ENCODE measurements around the gene SYCE3.

SYCE3 gene

DNA sequence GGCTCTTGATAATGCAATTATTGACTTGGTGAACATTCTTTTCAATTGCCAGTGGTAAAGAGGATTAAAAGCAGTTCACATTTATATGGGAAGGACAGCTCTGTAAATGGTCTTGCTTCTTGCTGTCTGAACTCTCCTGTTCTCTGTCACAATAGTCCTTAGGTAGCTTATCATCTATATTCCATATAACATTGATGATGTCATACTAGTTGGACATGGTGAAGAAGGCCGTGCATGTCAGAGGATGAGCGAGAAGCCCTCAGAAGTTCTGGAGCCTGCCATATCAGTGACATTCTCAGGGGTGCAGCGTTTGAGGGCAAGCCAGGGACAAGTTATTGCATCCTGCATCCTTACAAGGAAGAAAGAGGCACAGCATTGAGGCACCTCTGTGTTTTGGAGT is 22.5 kb upstream of the SYCE3 start:
- peaks cover under 1% of the 10 kb centered on the region for H3K27me3 Mint-ChIP-seq (ENCODE audit: low read depth)
- peaks cover 11% of the 10 kb centered on the region for H3K4me1 Mint-ChIP-seq (ENCODE audit: low read depth)
- H3K36me3 Mint-ChIP-seq (ENCODE audit: low read depth) = peaks cover 5% of the 10 kb centered on the region
- H3K9me3 Mint-ChIP-seq = no peaks in the 10 kb centered on the region
- no peak overlapping the region for H3K27ac Mint-ChIP-seq
- no peak for DNase-seq (ENCODE audit: low spot score)
- H3K4me3 Mint-ChIP-seq = no peak overlapping the region

DNA sequence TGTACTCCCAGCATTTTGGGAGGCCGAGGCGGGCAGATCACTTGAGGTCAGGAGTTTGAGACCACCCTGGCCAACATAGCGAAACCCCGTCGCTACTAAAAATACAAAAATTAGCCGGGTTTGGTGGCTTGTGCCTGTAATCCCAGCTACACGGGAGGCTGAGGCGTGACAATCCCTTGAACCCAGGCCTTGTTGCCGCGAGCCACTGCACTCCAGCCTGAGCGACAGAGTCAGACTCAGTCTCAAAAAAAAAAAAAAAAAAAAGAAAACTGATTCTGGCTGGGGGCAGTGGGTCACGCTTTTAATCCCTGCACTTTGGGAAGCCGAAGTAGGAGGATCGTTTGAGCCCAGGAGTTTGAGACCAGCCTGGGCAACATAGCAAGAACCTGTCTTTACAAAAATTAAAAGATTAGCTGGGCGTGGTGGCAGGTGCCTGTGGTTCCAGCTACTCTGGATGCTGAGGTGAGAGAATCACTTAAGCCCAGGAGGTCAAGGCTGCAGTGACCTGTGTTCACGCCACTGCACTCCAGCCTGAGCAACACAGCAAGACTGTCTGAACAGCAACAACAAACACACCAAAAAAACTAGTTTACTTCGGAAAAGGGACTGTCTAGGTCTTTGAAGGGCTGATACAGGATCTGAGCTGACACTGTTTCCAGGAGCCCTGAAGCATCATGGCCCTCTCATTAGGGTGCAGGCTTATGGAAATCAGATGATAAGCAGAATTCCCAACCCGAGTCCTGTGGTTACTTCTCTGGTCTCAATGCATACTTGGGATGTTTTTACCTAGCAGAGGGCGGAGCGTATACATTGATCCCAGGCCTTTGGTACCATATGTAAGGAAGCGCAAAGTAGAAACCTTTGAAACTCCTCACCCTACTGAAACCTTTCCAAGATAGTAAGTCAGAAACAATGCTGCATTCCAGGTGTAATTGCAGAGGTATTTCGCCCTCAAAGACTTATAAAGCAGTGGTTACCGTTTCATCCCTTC is 21.7 kb upstream of the SYCE3 start:
- Mint-ChIP-seq H3K27me3 (ENCODE audit: low read depth) (no peaks in the 10 kb centered on the region), H3K9me3 (no peaks in the 10 kb centered on the region), H3K4me1 (ENCODE audit: low read depth) (peaks cover 11% of the 10 kb centered on the region), H3K4me3 (peak overlapping the region; percentile 90), H3K27ac (no peak overlapping the region), H3K36me3 (ENCODE audit: low read depth) (peaks cover 11% of the 10 kb centered on the region)
- no peak for DNase-seq (ENCODE audit: low spot score)

DNA sequence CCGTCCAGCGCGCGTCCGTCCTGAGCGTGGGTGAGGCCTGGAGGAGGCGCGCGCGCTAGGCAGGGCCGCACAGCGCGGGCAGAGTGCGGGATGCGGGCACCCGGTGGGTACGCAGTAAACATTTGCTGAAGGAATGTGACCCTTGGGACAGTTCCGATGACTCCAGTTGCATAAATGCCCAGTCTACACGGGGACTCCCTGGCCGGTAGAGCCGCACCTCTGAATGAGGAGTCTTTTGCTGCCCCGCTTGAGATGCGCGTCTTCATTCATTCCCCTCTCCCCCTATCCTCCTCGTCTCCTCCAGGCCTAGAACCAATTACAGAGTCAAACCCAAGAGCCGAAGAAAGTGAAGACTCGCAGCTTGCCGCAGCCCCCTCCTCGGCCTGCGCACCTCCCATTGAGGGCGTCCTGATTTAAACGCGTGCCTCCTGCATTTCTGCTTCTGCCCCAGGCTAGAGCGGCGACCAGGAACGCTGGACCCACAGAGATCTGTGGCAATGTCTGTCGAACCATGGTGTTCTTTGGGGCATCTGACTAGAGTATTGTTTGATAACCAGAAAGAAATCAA is 20.7 kb upstream of the SYCE3 start:
- DNase-seq (ENCODE audit: low spot score) = no peak
- H3K4me1 Mint-ChIP-seq (ENCODE audit: low read depth) = peaks cover 11% of the 10 kb centered on the region
- H3K27me3 Mint-ChIP-seq (ENCODE audit: low read depth) = no peaks in the 10 kb centered on the region
- peaks cover 14% of the 10 kb centered on the region for H3K36me3 Mint-ChIP-seq (ENCODE audit: low read depth)
- peak overlapping the region; percentile 74 for H3K27ac Mint-ChIP-seq
- no peaks in the 10 kb centered on the region for H3K9me3 Mint-ChIP-seq
- H3K4me3 Mint-ChIP-seq = peak overlapping the region; percentile 90

DNA sequence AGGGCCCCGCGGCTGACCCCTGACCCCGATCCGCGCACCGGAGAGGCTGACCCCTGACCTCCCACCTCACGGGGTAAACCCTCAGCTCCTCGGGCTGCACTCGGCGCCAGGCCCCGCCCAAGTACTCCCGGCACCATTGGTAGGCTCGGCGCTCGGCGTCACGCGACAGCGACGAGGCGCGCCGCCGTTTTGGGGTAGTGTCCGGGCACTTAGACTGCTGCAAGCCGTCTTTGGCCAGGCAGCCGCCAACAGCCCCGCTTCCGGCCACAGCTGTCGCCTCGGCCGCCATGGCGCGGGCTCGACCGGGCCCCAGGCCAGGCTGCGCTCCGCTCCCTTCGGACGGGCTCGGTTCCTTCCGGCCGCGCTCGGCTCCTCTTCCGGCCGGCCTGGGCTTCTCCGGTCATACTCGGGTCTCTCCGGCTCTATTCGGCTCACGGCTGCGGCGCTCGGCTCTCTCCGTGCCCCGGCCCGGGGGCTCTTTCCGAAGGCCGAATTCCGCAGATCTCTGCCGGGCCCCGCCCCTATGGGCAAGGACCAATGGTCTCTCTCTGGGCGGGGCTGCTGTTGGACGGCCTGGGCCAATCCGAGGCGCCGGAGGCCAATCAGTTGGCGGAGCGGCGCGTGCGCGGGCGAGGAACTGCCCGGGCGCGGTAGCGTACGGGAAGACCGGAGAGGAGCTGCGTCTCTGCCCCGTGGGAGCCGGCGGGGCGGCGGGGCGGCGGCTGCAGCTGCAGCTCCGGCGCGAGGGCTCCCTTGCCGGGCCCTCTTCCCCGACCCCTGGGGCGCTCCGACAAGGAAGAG is 20.0 kb upstream of the SYCE3 start, which contains the start of gene CHKB:
Gene CHKB, minus strand, starts transcription at position 357 of the 801 bp plus-strand sequence. Its CDS starts 68 bp downstream, at position 289.
- H3K9me3 Mint-ChIP-seq = no peaks in the 10 kb centered on the region
- H3K36me3 Mint-ChIP-seq (ENCODE audit: low read depth) = peaks cover 14% of the 10 kb centered on the region
- peak; percentile 100 for DNase-seq (ENCODE audit: low spot score)
- H3K4me3 Mint-ChIP-seq = peak within 1 kb of the TSS; percentile 90
- H3K4me1 Mint-ChIP-seq (ENCODE audit: low read depth) = peaks cover 11% of the 10 kb centered on the region
- H3K27ac Mint-ChIP-seq = peak within 1 kb of the TSS; percentile 96
- no peaks in the 10 kb centered on the region for H3K27me3 Mint-ChIP-seq (ENCODE audit: low read depth)

DNA sequence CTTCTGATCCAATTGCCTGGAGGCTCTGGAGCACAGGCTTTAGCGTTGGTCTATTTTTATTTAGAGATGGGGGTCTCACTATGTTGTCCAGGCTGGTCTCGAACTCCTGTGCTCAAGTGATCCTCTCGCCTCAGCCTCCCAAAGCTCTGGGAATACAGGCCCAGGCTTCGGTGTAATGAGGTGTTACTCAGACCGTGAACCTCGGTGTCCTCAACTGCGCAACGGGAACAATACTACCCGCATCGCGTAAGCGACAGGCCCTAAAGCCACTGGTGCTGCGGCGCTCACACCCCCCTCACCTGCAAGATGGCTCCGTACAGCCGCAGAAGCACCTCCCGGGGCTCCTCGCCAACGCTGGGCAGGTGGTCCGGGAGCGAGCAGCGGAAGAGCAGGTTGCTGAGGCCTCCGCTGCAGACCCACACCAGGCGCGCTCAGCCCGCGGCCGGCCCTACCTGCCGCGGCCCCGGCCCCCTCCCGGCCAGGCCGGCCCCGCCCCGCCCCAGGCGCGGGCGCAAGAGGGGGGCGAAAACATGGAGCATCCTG is 19.3 kb upstream of the SYCE3 start:
- no peaks in the 10 kb centered on the region for H3K27me3 Mint-ChIP-seq (ENCODE audit: low read depth)
- peaks cover 14% of the 10 kb centered on the region for H3K4me1 Mint-ChIP-seq (ENCODE audit: low read depth)
- peak overlapping the region; percentile 87 for H3K4me3 Mint-ChIP-seq
- no peaks in the 10 kb centered on the region for H3K9me3 Mint-ChIP-seq
- H3K36me3 Mint-ChIP-seq (ENCODE audit: low read depth) = peaks cover 19% of the 10 kb centered on the region
- no peak for DNase-seq (ENCODE audit: low spot score)
- H3K27ac Mint-ChIP-seq = peak overlapping the region; percentile 96

DNA sequence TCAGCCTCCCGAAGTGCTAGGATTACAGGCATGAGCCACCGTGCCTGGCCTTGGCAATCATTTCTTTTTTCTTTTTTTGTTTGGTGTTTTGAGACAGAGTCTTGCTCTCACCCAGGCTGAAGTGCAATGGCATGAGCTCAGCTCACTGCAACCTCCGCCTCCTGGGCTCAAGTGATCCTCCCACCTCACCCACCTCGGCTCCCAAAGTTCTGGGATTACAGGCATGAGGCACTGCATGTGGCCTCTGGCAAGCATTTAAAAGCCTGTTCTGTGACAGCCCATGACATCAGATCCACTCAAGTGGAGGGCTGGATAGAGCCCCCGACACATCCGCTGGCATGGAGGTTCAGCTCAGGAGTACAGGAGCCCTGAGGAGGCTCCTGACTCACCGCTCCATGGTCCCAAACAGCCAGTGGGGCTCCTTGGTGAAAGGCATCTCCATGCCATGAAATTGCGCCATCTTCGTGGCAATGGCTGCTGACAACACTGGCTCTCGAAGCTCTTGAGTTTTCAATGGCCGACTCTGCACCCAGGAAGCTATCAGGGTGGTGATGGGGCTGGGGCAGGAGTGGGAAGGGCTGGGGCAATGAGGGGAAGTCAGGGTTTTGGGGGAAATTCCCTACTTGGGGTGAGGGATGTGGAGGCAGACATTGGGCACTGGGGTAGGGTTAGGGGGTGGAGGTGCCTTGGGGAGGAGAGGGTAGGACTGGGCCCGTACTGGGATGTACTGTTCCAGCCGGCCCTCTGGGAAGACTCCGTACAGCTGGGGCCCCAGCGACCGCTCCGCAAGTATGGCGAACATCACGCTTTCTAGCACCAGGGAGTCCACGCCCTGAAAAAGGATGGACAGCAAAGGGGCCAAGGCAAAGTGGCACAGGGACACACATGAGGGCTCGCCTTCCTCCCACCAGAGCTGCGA is 18.6 kb upstream of the SYCE3 start:
- peak overlapping the region; percentile 86 for H3K4me3 Mint-ChIP-seq
- H3K27me3 Mint-ChIP-seq (ENCODE audit: low read depth) = no peaks in the 10 kb centered on the region
- H3K27ac Mint-ChIP-seq = peak overlapping the region; percentile 76
- no peaks in the 10 kb centered on the region for H3K9me3 Mint-ChIP-seq
- peaks cover 23% of the 10 kb centered on the region for H3K36me3 Mint-ChIP-seq (ENCODE audit: low read depth)
- no peak for DNase-seq (ENCODE audit: low spot score)
- H3K4me1 Mint-ChIP-seq (ENCODE audit: low read depth) = peaks cover 14% of the 10 kb centered on the region

DNA sequence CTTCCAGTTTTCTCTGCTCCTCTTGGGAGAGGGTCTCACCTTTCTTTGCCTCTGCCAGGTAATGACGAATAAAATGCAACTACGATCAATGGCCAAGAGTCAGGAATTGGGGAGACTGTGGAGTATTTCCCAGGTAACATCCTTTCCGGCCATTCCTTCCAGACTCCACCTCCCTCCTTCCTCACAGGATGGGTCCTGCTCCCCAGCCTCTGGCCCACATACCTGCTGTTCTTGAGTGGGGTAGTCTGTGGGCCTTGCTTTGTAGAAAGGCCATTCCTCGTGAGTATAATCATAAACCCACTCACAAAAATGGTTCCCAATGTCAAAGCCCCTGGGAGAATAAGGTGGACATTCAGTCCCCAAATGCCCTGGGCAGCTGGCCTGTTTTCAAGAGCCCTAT is 17.0 kb upstream of the SYCE3 start:
- H3K9me3 Mint-ChIP-seq = no peaks in the 10 kb centered on the region
- peaks cover 14% of the 10 kb centered on the region for H3K4me1 Mint-ChIP-seq (ENCODE audit: low read depth)
- H3K36me3 Mint-ChIP-seq (ENCODE audit: low read depth) = peaks cover 23% of the 10 kb centered on the region
- DNase-seq (ENCODE audit: low spot score) = no peak
- H3K4me3 Mint-ChIP-seq = no peak overlapping the region
- no peak overlapping the region for H3K27ac Mint-ChIP-seq
- no peaks in the 10 kb centered on the region for H3K27me3 Mint-ChIP-seq (ENCODE audit: low read depth)

DNA sequence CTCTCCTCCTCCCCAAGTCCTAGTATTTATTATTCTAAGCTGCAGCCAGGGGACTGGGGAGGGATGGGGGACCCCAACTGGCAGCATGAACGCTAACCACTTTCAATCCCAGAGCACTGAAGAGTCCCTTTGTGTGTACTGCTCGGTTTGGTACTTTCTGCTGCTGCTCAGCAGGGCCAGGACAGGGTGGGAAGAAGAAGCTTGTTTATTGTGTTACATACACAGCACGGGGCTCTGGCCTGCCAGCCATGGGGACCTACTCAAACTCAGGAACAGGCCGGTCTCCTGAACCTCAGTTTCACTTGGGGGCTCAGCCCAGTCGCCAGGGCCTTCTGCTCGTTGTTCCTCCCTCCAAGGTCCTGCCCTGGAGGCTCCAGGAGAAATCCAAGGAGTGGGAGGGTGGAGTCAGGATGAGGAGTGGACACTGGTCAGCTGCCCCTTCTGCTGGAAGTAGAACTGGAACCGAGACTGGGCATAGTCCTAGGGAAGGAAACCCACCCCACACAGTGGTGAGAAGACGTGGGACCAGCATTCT is 16.1 kb upstream of the SYCE3 start:
- Mint-ChIP-seq H3K27ac (no peak overlapping the region), H3K36me3 (ENCODE audit: low read depth) (peaks cover 27% of the 10 kb centered on the region), H3K4me1 (ENCODE audit: low read depth) (peaks cover 12% of the 10 kb centered on the region), H3K27me3 (ENCODE audit: low read depth) (no peaks in the 10 kb centered on the region), H3K9me3 (no peaks in the 10 kb centered on the region), H3K4me3 (no peak overlapping the region)
- DNase-seq (ENCODE audit: low spot score) = no peak

DNA sequence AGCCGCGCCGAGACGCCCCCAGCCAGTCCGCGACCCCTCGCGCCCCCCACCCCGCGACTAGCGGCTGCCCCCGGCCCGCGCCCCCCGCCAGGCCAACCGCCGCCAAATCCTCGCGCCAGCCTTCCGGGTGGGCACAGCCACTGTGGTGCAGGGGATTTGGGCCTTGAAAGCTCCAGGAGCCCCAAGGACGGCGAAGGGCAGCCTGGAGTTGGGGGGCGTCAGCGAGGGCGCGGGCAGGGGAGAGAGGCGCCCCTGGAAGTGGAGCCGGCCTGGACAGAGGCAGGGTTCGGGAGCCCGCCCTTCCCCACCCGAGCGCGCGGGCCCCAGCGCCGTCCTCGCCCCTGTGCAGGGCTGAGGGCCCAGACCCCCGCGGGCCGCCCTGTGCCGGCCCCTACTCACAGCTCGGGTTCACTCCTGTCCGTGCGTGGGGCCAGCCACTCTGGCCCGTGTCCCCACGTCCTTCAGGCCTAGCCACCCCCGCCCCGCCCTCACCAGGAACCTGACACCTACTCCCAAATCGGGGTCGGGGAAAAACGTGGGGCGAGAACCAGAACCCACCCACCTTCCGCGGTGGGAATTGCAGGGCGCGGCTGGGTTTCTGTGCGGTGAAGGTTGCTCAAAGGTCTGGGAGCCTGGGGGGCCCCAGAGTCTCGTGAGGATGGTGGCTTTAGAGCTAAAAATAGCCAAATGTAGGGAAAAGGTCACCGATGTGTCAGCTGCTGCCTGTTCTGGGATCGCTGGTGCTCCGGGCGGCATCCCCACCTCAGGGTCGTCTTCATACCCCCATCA is 15.5 kb upstream of the SYCE3 start, which contains the start of gene CPT1B:
Gene CPT1B, minus strand, starts transcription at position 441 of the 789 bp plus-strand sequence. CDS start 512 bp downstream, outside the sequence.
- no peak for DNase-seq (ENCODE audit: low spot score)
- Mint-ChIP-seq H3K27ac (no peak within 1 kb of the TSS), H3K36me3 (ENCODE audit: low read depth) (peaks cover 27% of the 10 kb centered on the region), H3K4me3 (peak within 1 kb of the TSS; percentile 6), H3K27me3 (ENCODE audit: low read depth) (no peaks in the 10 kb centered on the region), H3K4me1 (ENCODE audit: low read depth) (peaks cover 7% of the 10 kb centered on the region), H3K9me3 (no peaks in the 10 kb centered on the region)

DNA sequence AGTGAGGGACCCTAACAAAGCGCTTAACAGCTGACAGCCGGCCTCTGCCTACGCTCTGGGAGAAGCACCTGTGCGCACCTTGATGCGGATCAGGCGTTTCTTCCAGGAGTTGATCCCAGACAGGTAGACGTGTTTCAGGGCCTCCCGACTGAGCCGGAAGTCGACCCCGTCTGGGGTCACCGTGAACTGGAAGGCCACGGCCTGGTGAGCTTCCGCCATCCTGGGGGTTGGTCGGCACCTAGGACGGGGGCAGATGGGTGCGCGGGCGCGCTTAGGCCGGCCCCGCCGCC is 14.9 kb upstream of the SYCE3 start:
- no peak overlapping the region for H3K27ac Mint-ChIP-seq
- H3K36me3 Mint-ChIP-seq (ENCODE audit: low read depth) = peaks cover 27% of the 10 kb centered on the region
- H3K27me3 Mint-ChIP-seq (ENCODE audit: low read depth) = no peaks in the 10 kb centered on the region
- H3K4me3 Mint-ChIP-seq = peak overlapping the region; percentile 6
- no peaks in the 10 kb centered on the region for H3K9me3 Mint-ChIP-seq
- DNase-seq (ENCODE audit: low spot score) = no peak
- peaks cover 7% of the 10 kb centered on the region for H3K4me1 Mint-ChIP-seq (ENCODE audit: low read depth)

DNA sequence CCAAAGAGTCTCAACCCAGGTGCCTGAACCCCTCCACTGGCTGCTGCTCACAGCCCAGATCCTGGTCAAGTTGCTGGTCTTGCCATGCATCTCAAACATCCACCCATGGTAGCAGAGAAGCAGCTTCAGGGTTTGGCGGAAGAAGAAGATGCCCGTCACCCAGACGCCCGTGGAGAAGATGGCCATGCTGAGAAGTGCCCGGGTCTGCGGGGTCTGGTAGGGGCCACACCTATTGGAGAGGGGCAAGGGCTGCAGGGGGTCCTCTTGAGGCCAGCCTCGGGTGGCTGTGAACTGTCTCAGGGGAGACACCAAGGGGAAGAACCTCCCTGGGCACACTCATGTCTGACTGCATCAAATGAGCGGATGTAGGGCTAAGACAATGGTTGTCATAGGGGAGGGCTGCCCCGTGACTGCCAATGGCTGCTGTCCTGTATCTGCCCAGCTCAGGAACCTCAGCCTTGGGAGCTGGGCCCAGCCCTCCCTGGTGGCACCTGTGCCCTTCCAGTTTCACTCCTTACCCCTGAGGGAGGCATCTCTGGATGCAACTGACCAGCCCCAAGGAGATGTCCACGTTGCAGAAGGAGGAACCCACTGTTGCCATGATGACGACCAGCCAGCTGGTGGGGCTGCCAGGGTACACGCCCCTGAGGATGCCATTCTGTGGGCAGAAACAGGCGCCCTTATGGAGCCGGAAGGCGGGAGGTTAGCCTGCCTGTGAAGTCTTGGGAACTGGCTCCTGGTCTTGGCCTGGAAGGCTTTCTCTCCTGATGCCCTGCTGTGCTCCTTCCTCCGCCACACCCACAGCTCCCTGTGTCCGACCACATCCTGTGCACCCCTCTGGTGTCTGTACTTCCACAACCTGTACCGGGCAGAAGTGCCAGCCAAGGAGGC is 14.3 kb upstream of the SYCE3 start:
- Mint-ChIP-seq H3K4me1 (ENCODE audit: low read depth) (peaks cover 7% of the 10 kb centered on the region), H3K36me3 (ENCODE audit: low read depth) (peaks cover 31% of the 10 kb centered on the region), H3K9me3 (no peaks in the 10 kb centered on the region), H3K4me3 (peak overlapping the region; percentile 6), H3K27me3 (ENCODE audit: low read depth) (no peaks in the 10 kb centered on the region), H3K27ac (no peak overlapping the region)
- no peak for DNase-seq (ENCODE audit: low spot score)

All from T-helper 2 cell treated with Interferon-gamma antibody and Interleukin-4, amounts not matched to agents 5 μg/mL and 100 μg/mL, for 36 hours (primary cell).